GM12801 (cell line): ENCODE data around the gene SCGN.

Experiments
- CTCF ChIP-seq: IDR thresholded peaks from one replicate; pipeline ENCODE4 v1.5.1; 2011; ENCODE audit warnings: control low read depth; ENCODE audit not compliant: insufficient read length; ENCODE audit errors: extremely low read depth

Gene SCGN

GRCh38 chr6:25614052-25614451 is 38.0 kb upstream of the SCGN start:
- no peak for TF ChIP-seq CTCF

- TF ChIP-seq CTCF, result no peak
These were observed 36.5 kb upstream of the SCGN start for GRCh38 chr6:25615471-25615870.

GRCh38 chr6:25617997-25618396 is 34.0 kb upstream of the SCGN start:
- TF ChIP-seq CTCF, result no peak

- no peak for TF ChIP-seq CTCF
These were observed 32.8 kb upstream of the SCGN start for GRCh38 chr6:25619217-25619616.

- TF ChIP-seq CTCF, result no peak
These were observed 31.6 kb upstream of the SCGN start for GRCh38 chr6:25620391-25620790.

- TF ChIP-seq CTCF, result no peak
These were observed 28.9 kb upstream of the SCGN start for GRCh38 chr6:25623065-25623464.

- no peak for TF ChIP-seq CTCF
These were observed 28.1 kb upstream of the SCGN start for GRCh38 chr6:25623879-25624278.

- TF ChIP-seq CTCF, result no peak
These were observed 25.0 kb upstream of the SCGN start for GRCh38 chr6:25627001-25627400.
